GM04503 (cell line): ENCODE data around the gene NADSYN1.
"Not testable (repeated sequence)": the region's sequence is repeated elsewhere in the genome, so short reads cannot be mapped to it uniquely, and the experiment has no call there.

Experiments
- DNase-seq: peaks from one replicate; pipeline ENCODE4 v3.0.0-alpha.2; 2012; ENCODE audit warnings: low read depth

NADSYN1 gene

DNA sequence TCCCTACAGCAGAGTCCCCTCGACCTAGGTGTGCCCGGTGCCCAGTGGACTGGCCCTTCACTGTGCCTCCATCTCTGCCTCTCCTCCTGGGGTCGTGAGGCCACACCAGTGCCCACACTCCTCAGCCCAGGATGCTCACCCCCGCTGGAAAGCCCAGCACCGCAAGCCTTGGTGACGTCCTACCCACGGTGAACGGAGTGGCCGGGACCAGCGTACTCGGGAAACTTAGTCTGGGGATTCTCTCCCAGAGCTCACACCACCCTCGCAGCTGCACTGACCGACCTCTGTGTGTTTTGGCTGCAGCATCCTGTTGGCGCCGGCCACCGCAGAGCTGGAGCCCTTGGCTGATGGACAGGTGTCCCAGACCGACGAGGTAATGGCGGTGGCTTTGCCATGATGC lies 38.5 kb downstream of the NADSYN1 start:
- no peak for DNase-seq

DNA sequence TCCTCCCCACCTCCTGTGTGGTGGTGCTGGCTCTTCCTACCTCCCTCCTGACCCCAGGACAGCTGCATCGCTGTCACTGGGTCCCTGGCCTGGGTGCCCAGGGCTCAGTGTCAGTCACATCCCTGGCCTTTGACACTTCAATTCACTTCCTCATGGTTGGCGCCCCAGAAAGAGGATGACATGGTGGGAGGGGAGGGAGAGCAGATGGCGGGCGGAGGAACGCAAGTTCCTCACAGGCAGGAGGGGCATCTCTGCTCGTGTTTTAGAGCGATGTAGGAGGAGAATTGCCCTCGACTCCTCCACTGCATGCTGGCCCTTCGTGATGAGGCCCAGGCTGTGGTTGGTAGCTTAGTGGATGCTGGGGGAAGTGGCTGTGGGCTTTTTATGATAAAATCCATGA lies 38.9 kb downstream of the NADSYN1 start:
- no peak for DNase-seq

DNA sequence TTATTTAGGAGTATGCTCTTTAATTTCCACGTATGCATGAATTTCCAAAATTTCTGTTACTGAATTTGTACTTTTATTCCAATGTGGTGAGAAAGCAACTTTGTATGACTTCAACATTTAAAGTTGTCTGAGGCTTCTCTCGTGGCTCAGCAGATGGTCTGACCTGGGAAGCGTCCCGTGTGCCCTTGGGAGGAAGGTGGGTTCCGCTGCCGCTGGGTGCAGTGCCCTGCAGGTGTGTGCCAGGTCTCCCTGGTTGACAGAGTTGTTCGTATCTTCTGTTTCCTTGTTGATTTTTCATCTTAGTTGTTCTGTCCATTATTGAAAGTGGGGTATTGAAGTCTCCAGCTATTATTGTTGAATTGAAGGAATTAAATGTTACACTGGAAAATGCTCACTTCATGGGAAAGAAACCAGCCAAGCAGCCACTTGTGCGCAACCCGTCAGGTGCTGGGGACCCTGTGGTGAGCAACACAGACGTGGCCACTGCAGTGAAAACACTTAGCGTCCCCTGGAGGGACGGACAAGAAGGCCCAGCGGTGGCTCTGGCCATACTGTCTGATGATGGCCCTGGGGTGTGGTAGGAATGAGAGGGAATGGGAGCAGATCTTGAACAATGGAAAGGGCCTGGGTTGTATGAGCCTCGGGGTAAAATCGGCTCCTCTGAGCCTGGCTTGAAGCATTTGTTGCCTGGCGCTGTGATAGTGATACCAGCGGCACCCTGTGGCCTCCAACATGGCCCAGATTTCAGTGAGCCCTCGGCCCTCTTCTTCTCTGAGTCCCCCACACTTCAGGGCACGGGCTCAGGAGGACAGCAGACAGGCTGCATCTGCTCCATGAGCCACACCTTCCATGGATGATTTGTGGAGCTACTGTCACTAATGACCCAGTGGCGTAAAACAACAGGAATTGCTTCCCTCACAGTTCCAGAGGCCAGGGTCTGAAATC lies 42.6 kb downstream of the NADSYN1 start:
- DNase-seq, result no peak

DNA sequence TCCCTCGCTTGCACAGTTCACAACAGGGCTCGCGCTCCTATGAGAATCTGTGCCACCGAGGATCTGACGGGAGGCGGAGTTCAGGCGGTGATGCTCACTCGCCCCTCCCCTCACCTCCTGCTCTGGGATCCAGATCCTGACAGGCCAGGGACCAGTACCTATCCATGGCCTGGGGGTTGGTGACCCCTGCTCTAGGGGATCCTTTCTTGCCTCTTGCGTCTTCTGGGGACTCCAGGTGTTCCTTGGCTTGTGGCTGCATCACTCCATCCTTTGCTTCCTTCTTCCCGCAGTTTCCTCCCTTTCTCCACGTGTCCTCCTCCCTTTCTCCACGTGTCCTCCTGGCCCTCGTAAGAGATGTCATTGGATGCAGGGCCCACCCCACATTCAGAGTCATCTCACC lies 43.4 kb downstream of the NADSYN1 start:
- DNase-seq, result no peak

DNA sequence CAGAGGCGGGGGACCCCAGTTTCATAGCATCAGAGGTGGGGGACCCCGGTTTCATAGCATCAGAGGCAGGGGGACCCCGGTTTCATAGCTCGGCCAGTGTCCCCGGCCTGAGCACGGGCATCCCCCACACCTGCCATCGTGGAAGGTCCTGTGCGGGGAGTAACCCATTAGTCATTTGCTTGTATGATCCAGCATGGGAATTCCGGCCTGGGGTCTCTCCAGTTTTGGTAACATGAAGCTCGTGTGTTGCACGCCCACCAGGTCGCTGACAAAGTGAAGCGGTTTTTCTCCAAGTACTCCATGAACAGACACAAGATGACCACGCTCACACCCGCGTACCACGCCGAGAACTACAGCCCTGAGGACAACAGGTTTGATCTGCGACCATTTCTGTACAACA lies 45.1 kb downstream of the NADSYN1 start:
- DNase-seq, result no peak

DNA sequence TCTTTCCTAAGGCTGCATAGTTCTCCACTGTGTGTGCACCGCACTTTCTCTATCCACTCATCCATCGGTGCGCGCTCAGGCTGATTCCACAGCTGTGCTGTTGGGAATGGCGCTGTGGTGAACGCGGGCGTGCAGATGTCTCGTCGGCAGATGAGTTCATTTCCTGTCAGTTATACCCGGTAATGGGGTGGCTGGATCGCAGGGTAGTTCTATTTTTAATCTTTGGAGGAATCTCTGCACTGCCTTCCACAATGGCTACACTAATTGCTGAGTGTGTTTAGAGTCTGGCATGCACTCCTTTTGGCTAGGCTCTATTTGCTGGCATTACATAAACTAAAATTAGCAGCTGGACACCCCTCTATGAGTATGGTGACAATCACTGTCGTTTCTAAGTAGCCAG lies 46.1 kb downstream of the NADSYN1 start:
- no peak for DNase-seq

DNA sequence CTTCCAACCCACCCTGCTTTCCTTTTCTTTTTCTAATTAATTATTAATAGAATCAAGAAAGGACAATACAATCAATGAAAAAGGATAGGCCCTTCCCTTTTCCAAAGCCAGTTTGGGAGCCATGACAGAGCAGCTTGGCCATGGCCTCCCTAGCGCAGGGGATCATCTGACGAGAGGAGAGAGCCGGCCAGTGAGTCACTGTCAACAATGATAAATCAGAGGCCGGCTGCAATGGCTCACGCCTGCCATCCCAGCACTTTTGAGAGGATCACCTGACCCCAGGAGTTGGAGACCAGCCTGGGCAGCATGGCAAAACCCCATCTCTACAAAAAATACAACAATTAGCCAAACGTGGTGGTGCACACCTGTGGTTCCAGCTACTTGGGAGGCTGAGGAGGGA lies 46.5 kb downstream of the NADSYN1 start:
- no peak for DNase-seq

DNA sequence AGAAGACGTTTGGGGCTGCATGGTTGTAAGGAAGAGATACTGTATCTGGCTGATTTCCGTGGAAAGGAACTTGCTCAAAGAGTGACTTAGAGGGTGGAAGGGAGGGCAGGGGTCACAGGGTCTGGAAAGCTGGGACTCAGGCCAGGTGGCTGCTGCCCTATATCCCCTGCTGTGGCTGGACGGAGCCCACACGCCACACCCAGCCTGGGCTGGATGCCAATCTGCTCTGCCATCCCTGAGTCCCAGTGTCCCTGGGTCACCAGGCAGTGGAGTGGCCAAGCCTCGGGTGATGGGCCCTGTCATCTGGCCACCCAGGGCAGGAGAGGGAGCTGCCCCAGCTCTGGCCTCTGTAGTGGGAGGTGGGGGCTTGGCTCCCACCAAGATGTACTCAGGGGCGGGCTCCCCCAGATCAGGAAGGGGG lies 47.6 kb downstream of the NADSYN1 start:
- DNase-seq, result no peak

DNA sequence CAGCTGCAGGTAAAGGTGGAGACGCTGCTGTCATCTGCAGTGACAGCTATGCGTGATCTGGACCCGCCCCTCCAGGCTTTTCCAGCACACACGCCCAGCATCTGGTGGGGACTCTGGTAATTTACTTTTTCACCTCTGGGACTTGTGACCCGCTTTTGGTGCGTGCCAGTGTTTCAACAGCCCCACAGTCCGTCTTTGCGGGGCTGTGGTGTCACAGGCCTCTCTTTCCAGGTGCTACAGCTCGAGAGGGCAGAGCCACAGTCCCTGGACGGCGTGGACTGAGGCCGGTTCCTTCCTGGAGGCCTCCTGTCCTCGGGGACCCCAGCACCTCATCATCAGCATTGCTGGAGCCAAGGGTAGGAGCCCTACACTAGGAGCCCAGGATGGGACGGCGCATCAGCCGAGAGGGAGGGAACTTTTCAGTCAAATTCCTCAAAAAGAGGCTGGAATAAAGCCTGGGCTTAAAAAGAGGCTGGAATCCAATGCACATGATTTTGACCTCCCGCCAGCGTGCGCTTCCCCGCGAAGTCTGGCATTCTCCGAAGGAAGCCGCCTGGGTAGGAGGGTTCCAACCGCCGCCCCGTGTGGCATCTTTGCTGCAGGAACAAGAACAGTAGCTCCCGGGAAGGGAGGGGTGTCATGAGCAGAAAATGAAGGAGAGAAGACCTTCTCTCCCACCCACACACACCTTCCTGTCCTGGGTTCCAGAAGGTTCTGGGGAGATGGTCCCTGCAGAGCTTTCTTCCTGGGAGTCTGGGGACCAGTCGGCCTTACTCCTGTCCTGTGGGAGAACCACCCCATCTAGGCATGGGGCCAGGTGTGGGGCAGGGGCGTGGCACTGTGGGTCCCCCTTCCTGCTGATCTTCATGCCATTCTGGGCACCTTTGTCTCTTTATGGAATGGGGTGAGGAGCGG lies 48.3 kb downstream of the NADSYN1 start:
- DNase-seq, result no peak

DNA sequence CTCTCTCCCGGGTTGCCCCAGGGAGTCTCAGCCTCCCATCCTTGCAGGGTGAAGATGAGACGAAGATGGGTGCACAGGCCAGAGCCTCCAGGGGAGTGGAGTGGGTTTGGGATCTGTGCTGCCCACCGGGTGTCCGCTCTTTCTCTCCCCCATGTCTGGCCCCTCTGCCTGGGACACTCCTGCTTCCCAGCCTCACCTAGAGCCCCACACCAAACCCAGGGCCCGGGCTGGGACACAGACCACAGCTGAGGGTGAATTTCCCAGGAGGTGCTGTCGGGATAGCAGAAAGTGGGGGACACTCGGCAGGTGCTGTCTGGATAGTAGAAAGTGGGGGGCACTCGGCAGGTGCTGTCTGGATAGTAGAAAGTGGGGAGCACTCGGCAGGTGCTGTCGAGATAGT lies 49.0 kb downstream of the NADSYN1 start:
- no peak for DNase-seq

DNA sequence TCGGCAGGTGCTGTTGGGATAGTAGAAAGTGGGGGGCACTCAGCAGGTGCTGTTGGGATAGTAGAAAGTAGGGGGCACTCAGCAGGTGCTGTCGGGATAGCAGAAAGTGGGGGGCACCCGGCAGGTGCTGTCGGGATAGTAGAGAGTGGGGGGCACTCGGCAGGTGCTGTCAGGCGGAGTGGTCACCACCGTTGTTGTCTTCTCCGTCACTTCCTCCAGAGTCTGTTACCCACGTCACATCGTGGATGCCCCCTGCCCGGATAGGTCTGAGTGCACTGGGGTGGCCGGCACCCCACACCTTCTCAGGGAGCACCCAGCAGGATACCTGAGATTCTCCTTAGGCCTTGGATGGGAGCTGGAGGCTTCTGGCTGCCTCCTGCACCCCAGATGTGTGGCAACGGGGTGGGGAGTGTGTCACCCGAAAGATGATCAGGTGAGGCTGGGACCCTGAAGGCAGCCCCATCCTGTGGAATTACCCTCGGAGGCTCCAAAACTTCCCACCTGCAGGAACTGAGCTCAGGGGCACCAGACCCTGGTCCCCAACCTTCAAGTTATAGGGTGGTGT lies 50.0 kb downstream of the NADSYN1 start:
- DNase-seq, result no peak

DNA sequence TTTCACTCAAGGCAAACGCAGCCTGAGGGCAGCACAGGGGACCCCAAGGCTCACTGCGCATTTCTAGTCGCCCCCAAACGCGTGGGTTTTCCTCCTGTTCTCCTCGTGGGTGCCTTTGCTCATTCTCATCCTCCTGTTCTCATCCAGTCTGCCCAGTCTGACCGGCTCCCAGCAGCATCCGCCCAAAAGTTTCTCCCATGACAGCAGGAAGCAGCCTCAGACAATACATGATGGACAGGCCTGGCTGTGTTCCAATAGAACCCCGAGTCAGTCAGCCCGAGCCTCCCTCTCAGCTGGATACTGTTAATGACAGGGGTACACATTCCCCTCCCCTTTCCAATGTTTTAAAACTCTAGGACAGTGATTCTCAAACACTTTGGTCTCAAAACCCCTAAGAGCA lies 51.5 kb downstream of the NADSYN1 start:
- DNase-seq, result no peak

DNA sequence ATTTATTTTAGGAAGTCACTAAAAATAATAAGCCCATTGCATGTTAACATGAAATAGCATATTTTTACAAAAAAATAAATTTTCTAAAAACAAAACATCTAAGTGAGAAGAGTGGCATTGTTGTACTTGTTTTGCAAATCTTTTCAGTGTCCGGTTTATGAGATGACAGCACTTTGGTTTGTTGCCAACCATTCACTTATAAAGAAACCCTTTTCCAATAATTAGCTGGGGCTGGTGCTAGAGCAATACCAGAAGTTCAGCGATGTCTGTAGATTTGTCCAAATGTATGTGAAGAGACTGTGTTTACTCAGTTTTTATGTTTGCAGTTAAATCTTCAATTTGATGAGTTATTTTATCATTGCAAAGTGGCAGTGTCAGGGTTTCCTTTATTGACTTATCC lies 52.0 kb downstream of the NADSYN1 start:
- DNase-seq, result no peak

DNA sequence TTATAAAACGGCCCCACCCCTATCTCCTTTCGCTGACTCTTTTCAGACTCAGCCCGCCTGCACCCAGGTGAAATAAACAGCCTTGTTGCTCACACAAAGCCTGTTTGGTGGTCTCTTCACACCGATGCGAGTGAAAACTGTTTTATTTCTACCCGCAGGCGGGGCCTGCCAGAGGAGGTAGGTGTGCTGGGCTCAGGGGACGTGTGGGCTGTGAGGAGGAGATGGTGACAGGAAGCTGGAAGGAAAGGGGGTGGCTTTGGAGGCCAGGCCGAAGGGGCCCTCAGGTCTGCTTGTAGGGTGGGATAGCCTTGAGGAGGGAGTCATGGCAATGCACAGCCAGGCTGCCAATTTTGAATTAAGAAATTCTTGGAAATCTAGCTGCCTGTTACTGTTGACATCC lies 52.8 kb downstream of the NADSYN1 start:
- no peak for DNase-seq

DNA sequence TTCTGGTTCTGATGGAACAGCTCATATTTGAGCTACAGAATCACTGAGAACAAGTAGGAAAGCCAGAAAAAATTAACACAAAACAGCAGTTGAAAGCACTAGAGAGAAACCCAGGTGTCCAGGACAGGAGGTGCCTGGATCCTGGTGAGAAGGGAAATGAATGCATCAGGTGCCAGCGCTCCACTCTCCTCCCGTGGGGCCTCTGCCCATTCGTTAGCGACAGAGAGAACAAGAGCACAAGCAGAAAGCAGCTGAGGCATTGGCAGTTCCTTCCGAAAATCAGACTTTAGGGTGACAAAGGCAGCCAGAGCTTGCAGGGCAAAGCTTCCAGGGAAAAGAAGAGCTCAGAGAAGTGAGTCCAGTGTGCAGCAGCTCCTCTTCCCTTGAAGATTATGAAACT lies 54.1 kb downstream of the NADSYN1 start:
- no peak for DNase-seq

DNA sequence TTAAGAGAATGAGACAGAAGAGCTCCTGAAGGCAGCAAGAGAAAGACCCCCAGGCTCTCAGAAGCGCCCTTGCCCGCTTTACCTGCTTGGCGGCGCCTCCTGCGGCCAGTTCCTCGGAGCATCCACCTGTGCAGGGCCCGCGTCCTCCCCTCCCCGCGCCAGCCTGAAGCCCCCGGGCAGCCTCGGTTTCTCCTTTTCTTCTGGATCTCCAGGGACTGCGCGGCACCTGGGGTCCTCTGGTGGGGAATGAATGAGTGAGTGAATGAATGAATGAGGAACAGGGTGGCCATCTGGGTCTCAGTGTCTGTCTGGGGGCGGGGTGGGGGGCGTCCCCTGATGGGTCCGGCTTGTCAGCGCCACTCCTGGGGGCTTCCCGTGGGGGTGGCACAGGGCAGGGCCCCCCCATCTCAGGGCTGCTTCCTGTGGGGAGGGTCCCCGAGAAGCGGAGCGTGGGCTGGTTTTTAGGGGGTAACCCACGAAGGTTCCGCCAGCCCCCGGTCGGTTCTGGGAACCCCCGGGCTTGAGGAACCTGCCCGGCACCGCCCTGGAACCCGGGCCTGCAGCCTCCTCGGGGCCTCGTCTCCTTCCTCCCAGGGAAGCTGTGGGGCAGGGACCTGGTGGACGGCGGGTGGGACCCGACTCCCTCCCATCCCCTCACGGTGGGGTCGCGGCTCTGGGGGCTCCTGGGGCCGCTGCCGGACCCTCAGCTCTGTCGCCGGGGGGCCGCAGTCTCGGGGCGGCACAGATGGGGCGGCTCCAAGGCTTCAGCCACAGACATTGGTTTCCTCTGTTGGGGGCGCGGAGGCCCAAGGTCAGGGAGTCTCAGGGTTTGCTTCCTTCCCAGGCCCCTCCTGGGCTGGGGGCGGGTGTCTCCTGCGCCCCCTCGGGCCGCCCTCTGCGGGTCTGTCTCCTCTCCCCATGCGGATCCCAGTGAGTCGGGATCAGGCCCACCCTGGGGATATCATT lies 65.8 kb downstream of the NADSYN1 start:
- no peak for DNase-seq

DNA sequence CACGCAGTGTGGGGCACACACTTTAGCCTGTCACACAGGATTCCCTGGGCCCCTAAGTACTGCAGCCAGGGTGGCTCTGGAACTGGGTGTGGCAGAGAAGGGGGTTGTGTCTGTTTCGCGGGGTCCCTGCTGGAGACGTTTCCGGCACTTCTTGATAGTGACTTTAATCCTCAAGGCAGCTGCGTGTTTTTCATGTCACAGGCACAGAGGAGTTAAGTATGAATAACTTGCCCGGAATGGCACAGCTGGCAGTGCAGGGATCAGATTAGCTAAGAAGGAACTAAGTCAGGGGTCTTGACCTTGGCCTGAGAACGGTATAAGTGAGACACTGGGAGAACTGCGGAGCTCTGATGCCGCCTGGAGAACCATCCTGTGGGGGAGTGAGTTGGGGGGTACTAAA lies 66.5 kb downstream of the NADSYN1 start:
- DNase-seq, result no peak

DNA sequence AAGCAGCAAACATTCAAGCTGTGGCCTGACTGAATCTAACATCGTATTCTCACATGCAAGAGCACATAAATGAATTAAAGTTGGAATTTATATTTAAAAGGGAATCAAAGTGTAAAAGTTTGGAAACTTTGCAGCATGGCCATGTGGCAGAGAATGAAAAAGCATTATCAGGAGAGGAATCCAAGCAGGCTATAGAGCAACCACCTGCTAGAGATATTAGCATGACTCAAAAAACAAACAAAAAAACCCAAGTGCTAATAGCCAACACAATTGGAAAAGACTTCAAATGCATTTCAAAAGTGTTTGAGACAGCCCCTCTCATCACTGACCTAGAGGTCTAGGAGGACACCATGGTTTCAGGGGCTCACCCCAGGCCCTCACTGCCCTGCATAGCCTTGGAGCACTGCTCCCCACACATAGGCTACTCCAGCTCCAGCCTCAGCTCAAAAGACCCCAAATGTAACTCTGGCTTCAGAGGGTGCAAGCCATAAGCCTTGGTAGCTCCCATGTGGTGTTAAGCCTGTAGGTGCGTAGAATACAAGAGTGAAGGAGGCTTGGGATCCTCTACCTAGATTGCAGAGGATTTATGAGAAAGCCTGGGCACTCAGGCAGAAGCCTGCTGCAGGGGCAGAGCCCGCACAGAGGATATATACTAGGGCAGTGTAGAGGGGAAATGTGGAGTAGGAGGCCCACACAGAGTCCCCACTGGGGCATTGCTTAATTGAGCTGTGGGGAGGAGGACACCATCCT lies 72.4 kb downstream of the NADSYN1 start:
- no peak for DNase-seq

DNA sequence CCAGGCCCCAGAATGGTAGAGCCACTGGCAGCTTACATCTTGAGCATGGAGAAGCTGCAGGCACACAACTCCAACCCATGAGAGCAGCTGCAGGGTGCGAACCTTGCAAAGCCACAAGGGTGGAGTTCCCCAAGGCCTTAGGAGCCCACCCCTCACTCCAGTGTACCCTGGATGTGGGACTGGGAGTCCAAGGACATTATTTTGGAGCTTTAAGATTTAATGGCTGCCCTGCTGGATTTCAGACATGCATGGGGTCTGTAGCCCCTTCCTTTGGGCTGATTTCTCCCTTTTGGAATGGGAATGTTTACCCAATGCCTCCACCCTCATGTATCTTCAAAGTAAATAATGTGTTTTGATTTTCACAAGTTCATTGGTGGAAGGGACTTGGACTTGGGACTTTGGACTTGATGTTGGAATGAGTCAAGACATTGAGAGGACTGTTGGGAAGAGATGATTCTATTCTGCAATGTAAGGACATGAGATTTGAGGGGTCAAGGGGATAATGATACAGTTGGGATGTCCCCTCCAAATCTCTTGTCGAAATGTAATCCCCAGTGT lies 73.0 kb downstream of the NADSYN1 start:
- DNase-seq, result no peak

DNA sequence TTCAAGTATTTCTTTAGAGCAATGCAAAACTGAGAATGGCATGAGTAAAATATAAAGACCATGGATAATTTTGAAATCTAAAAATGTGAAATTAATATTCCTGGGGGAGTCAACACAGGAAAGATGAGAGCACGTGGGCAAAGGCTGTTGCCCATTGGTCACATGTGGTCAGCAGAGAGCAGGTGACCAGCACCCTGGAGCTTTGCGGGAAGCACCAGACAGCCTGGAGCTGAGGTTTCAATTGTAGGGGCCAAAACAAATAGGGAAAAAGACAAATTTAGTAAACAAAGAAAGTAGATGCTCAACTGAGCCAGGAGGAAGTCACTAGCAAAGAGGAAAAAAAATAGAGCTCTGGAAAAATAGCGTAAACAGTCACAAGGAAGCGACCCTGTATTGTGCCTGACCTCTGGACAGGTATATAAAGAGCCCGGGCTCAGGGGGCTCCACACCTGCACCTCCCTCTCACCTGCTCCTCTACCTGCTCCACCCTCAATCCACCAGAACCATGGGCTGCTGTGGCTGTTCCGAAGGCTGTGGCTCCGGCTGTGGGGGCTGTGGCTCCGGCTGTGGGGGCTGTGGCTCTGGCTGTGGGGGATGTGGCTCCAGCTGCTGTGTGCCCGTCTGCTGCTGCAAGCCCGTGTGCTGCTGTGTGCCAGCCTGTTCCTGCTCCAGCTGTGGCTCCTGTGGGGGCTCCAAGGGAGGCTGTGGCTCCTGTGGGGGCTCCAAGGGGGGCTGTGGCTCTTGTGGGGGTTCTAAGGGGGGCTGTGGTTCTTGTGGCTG lies 74.0 kb downstream of the NADSYN1 start, which contains the start of gene KRTAP5-7:
KRTAP5-7 (plus strand) TSS at position 472 of the 780 bp plus-strand sequence; CDS start at position 506, 34 bp downstream.
- not testable (repeated sequence) for DNase-seq
